NCI-H2171 treated with DMSO at 0.1 percent for 48 hours (cell line): ENCODE data around the gene PALLD.
"Not testable (repeated sequence)": the region's sequence is repeated elsewhere in the genome, so short reads cannot be mapped to it uniquely, and the experiment has no call there.

Experiments used
- DNase-seq: peaks from one replicate; lab custom pipeline; 2025; lab: John Stamatoyannopoulos, UW

PALLD gene

DNA sequence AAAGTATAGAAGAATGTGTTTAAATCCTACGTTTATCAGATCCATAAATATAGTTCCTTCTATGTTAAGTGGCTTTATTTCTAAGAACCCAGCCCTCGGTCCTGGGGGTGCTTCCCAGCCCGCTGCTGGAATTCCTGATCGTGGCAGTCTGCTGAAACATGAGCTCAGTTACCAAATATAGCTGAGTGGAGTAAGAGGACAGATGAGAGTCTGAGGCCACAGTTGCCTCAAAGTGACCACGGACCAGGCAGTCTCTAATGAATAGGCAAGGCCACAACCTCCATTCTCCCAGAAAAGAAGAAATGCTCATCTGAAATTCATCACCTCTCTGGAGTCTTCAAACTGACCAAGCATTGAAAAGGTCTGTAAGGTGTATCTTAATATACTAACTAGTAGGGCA lies at the start of gene PALLD:
PALLD (plus strand) TSS at position 219 of the 400 bp plus-strand sequence.
- no peak for DNase-seq

- not testable (repeated sequence) for DNase-seq
These were observed 47.8 kb upstream of the PALLD start for GRCh38 chr4:168449063-168449462.

DNA sequence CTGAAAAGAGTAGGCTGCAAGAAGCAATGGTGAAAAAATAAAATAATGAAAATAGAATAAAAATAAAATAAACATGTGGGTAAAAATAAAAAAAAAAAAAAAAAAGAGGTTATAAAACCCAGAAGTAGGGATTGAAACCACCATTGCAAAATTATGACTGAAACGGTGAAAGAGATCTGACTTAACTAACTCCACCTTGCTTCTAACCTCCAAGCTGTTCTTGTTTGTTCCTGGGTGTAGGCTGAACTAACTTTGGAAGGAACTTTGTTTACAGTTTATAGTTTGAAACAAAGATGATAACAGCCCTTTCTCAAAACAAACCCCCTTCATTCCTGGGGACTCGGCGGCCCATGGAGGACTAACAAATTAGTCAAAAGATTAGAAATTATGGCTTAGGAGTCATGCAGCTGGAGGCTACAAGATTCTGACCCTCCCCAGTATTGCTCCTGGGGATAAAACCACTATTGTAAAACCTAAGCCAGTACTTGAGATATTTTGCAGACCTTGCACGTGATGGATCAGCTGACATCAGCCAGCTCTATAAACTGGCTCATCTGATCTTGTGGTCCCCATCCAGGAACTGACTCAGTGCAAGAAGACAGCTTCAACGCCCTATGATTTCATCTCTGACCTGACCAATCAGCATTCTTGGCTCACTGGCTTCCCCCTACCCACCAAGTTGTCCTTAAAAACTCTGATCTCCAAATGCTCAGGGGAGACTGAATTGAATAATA lies 47.0 kb upstream of the PALLD start:
- no peak for DNase-seq

DNA sequence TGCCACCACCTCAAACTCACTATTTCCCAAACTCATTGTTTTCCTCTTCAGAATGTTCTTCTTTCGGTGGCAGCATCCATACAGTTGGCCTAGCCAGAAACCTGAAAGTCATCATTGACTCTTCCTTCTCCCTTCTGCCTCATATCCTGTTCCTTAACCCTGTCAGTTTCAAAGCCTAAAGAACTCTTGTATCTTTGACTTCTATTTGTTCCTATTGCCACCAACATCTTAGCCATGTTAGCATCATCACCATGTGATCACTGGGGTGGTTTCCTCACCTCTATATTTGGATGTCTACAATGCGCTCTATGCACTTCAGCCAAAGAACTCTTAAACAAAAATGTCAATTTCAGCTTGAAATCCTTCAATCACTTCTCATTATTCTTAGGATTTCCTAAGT lies 45.5 kb upstream of the PALLD start:
- no peak for DNase-seq

DNA sequence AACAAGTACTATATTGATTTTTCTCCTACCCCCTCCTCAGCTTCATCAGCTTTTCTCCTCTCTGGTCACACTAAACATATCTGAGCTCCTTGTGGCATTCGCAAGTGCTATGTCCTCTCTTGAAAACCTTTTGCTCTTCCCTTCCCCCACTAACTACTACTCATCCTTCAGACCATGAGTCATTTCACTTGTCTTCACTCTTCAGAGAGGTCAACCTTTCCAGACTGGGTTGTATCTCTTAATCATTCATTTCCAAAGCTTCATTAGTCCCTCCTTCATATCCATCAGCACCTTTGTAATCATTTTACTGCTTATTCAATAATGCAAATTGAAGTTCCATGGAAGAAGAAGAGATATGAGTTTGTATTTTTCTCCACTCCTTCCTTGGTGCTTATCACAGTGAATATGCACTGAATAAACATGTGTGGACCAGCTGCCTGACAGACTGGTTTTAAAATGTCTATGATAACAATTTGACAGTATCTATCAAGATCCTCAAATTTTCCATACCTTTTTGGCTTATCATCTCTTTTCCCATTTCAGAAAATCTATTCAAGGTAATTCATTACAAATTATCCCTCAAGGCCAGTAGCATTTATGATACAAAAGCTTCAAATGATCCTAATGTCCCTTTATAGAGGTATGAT lies 45.0 kb upstream of the PALLD start:
- no peak for DNase-seq

- peak; percentile 25 for DNase-seq
These were observed 43.7 kb upstream of the PALLD start for GRCh38 chr4:168453146-168453545.

DNA sequence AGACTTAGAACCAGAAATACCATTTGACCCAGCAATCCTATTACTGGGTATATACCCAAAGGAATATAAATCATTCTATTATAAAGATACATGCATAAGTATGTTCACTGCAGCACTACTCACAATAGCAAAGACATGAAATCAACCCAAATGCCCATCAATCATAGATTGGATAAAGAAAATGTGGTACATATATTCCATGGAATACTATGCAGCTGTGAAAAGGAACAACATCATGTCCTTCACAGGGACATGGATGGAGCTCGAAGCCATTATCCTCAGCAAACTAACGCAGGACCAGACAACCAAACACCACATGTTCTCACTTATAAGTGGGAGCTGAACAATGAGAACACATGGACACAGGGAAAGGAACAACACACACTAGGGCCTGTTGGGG lies 38.6 kb upstream of the PALLD start:
- DNase-seq = not testable (repeated sequence)

- DNase-seq = no peak
These were observed 35.0 kb upstream of the PALLD start for GRCh38 chr4:168461821-168462220.

DNA sequence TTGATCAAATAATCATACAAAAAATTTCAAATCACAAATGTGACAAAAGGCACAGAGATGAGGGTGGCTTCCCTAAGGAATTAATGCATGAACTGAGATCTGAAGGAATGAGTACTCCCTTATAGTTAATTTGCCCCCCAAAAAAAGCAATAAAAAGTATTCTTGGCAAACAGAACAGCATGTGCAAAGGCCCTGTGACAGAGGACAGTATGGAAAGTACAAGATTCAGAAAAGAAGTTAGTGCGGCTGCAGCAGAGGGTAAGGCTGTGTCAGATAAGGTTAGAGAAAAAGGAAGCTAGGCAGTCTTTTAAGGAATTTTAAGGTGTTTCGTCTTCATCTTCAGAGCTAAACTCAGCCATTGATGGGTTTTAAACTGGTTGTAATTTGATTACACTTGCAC lies 23.9 kb upstream of the PALLD start:
- DNase-seq = no peak

DNA sequence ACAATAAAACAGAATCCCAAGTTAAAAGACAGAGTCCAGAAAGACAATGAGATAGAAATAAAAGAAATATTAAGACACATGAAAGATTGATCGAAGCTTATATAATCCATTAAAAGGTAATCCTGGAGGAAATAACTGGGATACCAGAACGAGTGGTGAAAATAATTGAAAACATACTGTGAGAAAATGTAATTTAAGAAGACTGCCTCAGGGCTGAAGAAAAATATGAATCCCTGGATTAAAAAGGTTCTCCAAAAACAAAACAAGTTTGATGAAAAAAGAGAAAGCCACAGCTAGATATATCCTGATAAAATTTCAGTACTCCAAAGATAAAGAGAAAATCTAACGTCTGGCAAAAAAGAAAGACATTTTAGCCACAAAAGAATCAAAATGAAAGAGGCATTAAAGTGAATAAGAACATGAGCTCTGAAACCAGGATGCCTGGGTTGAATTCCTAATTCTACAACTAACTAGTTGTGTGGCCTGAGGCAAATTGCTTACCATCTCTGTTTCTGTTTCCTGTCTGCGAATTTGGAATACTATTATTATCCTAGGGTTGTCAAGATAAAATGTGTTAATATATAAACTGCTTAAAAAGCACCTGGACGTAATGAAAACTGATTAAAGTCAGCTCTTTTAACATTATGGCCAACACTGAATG lies 22.1 kb upstream of the PALLD start:
- DNase-seq = no peak

- no peak for DNase-seq
These were observed 21.1 kb upstream of the PALLD start for GRCh38 chr4:168475745-168476144.

DNA sequence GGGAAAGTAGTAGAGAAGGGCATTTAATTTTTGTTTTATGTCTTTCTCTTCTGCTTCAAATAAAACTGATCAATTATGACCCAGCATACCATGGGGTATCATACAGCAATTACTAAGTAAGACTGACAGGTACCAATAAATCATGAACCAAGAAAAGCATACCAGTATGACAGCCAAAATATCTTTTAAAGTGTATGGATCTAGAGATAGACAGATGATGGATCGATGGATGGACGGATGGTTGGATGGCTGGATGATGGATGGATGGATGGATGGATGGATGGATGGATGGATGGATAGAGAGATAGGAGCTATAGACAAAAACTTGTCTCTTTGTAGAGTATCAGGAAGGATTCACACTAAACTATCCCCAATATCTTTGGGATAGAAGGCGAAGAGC lies 18.0 kb upstream of the PALLD start:
- DNase-seq = no peak

DNA sequence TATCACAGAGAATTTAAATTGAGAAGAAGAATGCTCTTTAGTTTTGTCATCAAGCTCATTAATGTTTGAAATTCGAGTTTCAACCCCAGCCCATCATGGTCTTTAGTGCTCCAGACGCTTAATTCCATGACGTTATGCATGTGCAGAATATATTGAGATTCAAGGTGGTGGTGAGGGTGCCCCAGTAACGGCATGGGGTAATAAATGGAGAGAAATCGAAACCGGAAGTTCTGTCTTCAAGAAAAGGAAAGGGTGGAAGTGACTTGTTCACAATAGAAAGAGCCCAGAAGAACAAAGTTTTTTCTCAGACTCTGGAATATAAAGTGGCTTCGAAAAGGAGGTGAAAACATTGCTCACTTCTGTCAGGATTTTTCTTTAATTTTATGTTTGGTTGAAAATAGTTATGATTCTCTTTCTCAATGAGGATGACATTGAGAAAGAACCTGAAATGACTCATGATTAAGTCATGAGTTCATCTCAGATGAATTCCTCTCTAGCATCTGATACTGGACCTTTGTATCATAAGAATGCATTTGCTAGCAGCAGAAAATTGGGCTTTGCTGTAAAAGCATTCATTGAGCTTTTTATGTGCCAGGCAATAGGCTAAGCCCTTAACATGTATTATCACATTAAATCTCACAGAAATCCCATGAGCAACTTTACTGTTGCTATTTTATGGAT lies 15.8 kb upstream of the PALLD start:
- no peak for DNase-seq

DNA sequence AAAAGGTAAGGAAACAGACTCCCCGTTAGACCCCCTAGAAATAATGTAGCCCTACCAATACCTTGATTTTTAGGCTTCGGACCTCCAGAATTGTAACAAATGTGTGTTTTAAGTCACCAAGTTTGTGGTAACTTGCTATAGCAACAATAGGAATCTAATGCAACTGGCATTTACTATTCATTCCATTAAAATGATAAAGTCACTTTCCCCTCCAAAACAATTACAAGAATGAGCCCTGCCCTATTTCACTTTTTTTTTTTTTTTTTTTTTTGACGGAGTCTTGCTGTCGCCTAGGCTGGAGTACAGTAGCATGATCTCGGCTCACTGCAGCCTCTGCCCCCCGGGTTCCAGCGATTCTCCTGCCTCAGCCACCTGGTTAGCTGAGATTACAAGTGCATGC lies 13.0 kb upstream of the PALLD start:
- DNase-seq = no peak

DNA sequence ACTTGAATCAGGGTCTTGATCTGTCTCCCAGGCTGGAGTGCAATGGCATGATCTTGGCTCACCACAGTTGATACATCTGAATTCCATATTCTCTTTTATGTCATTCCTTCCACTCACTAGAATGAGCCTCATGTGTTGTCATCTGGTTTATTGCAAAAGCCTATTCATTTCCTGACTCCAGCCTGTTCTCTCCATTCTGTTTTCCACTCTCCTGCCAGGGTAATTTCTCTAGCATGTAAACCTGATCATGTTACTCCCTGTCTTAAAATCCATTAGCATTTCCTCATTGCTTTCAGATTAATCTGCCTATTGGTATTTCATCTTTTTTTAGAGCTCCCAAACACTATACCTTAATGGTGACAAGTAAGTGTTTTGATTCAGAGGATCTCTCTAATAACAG lies 12.2 kb upstream of the PALLD start:
- DNase-seq = peak; percentile 36

DNA sequence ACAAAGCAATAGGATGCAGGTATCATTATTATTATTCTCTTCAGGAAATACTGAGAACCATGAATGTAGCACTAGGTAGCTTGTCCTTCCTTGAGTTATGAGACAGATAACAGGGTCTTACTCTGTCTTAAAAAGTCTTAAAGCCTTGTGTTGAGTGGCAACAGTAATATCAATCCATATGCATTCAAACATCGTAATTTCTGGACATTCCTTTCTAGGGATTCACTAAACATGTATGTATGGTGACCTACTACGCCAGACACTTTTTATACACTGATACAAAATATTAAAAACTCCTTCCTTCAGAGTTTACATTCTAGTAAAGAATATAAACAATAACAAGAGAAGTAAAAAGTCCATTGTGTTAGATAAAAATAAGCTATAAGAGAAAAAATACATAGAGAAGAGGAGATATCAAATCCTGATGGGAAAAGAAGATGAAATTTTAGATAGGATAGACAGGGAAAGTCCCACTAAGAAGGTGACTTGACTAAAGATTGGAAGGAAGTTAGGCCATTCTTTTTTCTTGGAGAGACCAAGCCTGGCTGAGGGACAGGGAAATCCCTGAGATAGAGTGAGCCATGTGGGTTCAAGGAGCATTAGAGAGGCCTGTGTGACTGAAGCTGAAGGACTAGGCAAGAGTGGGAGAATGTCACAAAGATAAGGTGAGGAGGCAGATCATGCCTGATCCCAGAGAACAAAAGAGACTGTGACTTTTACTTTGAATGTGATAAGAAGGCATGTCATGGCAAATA lies 11.5 kb upstream of the PALLD start:
- DNase-seq = no peak

DNA sequence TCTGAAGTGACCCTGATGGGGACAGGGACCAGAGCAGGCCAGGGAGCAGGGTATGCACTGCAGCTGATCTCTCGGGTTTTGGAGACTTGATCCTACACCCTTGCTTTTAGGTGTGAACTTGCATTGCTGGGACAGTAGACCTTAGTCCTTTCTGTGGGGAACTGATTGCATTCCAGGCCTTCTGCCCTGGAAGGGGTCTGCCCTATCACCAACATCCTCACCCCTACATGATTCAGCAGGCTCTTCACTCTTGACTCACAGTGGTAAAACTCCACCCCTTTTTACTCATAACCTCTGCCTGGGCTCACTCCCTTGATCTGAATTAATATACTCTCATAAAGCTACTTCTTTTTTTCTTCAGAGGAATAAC lies 10.0 kb upstream of the PALLD start:
- DNase-seq = no peak

- DNase-seq = no peak
These were observed 9.4 kb upstream of the PALLD start for GRCh38 chr4:168487282-168488035.

DNA sequence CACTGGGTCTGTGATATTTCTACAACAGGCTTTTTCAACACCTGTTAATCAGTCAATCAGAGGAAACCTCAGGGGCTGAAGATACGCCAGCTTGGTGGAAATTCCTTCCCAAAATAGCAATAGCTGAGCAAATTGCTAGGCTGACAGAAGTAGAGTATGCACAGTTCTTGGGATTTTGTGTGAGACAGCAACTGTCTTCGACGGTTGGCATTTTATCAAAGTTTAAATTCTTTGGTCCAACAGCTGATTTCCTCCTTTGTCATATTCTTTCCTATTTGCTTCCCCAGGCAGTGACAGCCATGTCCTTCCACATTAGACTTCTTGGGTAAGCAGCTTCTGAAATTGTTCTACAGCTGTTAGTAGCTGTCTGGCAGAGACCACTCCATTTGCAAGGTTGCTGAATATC lies 8.0 kb upstream of the PALLD start:
- no peak for DNase-seq

DNA sequence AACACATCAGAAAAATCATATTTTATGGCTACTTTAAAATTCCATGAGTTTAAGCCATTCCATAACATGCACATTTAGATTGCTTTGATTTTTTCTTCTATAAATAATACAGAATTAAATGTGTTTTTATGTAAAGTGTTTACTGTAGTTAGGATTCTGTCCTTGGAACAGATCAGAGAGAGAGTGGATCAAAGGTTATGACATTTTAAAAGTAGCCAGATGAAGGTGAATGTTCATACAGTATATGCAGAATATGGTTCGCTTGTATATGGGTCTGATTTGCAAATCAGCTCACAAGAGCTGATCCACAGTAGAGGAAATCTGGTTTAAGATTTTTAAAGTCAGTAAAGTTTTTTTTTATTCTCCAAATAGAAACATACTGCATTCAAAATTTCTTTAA lies 7.2 kb upstream of the PALLD start:
- no peak for DNase-seq

- DNase-seq = no peak
These were observed 6.1 kb upstream of the PALLD start for GRCh38 chr4:168490711-168491110.
